SIG-M5 treated with dmso at 0.1 percent for 504 hours (cell line): Measurements from ENCODE around the gene TMEM255B.
"Not testable (repeated sequence)": the region's sequence is repeated elsewhere in the genome, so short reads cannot be mapped to it uniquely, and the experiment has no call there.

Experiments
- DNase-seq: peaks from one replicate; lab custom pipeline; 2025; ENCODE audit not compliant: unreplicated experiment; lab: John Stamatoyannopoulos, UW

The TMEM255B gene

GRCh38 chr13:113815151-113816058 lies 56.4 kb downstream of the TMEM255B start:
- peak; percentile 58 for DNase-seq

- DNase-seq = no peak
Observed at GRCh38 chr13:113816254-113816929, 57.4 kb downstream of the TMEM255B start.

GRCh38 chr13:113816946-113817859 lies 58.2 kb downstream of the TMEM255B start:
- DNase-seq = peak; percentile 51

- no peak for DNase-seq
Observed at GRCh38 chr13:113817860-113818691, 59.0 kb downstream of the TMEM255B start.

GRCh38 chr13:113818700-113819295 lies 59.8 kb downstream of the TMEM255B start:
- DNase-seq = no peak

- no peak for DNase-seq
Observed at GRCh38 chr13:113819341-113819730, 60.3 kb downstream of the TMEM255B start.

GRCh38 chr13:113819731-113820715 lies 61.0 kb downstream of the TMEM255B start:
- DNase-seq = no peak

GRCh38 chr13:113820813-113821651 lies 62.0 kb downstream of the TMEM255B start:
- no peak for DNase-seq

GRCh38 chr13:113821847-113822246 lies 62.8 kb downstream of the TMEM255B start:
- DNase-seq = no peak

GRCh38 chr13:113822266-113822665 lies 63.2 kb downstream of the TMEM255B start:
- DNase-seq = no peak

GRCh38 chr13:113822956-113823744 lies 64.1 kb downstream of the TMEM255B start:
- no peak for DNase-seq

- no peak for DNase-seq
Observed at GRCh38 chr13:113823771-113824170, 64.7 kb downstream of the TMEM255B start.

GRCh38 chr13:113825841-113826240 lies 66.8 kb downstream of the TMEM255B start:
- DNase-seq = no peak

- DNase-seq = not testable (repeated sequence)
Observed at GRCh38 chr13:113826446-113826845, 67.4 kb downstream of the TMEM255B start.

GRCh38 chr13:113827021-113827420 lies 68.0 kb downstream of the TMEM255B start:
- no peak for DNase-seq

- DNase-seq = no peak
Observed at GRCh38 chr13:113828282-113828825, 69.3 kb downstream of the TMEM255B start.
